HG03432 (cell line): Measurements from ENCODE around the gene PLEKHA6.

ENCODE experiments used
- ATAC-seq: cut with Tn5 transposase; IDR thresholded peaks from one replicate; pipeline ENCODE4 v1.9.1; 2021; ENCODE audit warnings: mild to moderate bottlenecking, moderate library complexity; ENCODE audit not compliant: unreplicated experiment

Gene PLEKHA6

DNA sequence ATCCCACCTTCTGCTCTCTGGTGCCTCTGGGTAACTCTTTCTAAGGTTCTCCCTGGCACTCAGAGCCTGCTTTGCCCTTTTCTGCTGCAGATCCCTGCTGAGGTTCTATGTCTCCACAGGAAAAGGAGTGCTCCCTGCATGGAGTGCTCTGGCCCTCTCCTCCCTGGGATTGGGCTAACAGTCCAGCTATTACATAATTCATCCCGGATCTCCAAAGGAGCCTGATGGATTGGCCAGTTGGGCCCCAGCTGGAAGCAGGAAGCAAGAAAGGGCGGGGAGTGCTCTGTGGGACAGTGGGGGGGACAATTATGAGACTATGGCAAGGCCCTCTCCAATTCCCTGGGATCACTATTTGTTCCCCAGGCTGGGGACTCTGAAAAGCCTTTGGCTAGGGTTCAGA is 94.1 kb downstream of the PLEKHA6 start:
- ATAC-seq: no peak

DNA sequence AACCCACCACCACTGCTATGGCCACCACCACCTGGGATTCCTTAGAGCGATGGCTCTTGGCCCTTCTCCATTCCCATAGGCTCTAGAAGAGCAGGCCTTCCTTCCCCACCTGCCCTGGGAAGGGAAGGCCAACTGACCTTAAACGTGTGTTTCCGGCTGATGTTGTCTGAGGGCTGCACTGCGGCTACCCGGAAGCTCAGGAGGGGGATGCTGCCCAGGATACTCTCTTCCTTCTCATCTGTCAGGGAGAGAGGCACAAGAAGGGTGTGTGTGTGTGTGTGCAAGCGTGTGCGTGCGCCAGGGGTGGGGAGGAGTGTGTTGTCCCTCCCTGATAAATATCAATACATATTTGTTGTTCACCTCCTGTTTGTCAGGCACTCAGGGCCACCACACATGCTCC is 94.9 kb downstream of the PLEKHA6 start:
- ATAC-seq: no peak

DNA sequence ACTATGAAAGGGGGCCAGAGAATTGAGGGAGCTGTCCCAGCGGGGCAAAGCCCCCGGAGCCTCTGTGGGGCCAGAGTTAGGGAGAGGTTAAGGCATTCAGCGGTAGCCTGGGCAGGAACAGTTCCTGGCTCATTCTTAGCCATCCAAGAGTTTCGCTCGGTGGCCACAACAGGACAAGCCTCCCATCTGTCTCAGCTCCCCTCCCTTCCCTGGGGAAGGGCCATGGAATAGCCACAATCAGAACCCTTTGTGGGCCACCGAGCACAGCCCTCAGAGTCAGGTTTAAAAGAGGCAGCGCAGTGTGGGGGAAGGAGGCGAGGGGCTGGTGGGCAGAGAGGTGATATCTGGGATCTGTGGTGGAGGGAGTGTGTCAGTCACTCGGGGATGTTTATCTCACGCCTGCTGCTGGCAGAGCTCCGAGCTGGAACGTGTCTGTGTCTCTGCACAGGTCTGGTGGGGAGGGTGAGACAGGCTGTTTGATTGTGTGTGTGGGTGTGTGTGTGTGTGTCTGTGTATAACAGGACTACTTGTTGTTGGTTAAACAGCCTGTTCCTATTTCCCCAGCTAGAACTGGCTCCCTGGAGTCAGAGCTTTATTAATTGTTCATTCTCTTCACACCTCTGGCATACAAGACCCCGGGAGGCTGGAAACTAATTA is 96.3 kb downstream of the PLEKHA6 start:
- no peak for ATAC-seq

DNA sequence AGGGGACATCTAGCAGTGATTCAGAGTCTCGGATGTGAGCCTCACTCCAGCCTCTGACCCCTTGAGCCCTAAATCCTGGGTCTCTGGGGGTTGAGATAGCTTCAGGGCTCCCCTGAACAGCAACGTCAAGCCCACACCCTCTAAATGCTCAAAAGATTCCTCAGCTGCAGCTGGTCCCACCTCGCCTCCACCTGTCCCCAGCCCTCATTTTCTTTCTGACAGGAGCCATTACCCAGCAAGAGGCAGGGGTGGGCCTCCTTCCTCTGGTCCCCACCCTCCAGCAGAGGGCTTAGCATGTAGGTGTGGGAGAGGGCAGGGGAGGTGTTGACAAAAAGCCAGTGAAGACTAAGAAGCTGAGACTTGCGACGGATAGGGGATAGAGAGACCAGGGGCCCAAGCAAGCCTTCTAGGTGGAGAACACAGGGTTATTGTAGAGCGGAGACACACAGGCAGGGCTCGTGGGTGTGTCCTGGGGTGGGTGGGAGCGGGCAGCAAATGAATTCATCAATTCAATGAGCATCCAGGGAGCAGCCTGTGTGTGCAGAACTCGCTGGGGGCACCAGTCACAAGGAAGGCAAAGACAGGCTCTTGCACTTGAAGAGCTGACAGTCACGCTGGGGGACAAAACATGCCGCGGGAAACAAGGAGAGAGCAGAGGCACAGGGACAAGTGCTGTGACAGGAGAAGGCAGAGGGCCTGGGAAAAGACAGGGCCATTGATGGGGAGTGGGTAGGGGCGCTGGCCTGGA is 97.0 kb downstream of the PLEKHA6 start:
- no peak for ATAC-seq

DNA sequence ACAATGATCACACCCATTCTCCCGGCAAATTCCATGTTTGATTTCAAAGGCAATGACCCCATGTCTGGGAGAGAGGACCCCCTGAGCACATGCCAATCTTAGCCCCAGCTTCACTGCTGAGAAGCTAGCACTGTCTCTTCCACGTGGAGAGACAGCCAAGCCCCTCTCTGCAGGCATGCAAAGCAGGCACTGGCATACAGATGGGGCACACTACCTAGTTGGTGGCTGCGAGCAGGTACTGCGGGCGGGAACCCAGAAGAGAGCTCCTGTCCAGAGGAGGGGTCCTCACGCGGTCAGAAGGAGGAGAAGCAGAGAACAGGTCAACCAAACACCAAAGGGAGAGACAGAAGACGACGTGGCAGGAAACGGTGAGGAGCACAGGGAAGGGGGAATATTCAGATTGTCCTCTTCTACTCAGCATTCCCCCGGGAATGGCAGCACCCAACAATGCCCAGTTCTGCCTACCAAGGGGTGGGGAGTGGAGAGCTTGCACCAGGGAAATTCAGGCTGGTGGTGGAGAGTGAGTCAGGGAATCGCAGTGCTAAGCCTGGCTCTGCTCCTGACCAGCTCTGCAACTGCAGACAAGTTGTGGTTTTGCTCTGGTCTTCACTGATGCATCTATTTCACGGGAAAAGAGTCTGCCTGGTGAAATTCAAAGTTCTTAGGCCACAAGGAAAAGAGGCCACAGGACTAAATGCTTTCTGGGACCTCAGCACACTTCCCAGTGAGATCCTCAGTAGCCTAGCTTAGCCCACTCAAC is 97.8 kb downstream of the PLEKHA6 start:
- no peak for ATAC-seq

DNA sequence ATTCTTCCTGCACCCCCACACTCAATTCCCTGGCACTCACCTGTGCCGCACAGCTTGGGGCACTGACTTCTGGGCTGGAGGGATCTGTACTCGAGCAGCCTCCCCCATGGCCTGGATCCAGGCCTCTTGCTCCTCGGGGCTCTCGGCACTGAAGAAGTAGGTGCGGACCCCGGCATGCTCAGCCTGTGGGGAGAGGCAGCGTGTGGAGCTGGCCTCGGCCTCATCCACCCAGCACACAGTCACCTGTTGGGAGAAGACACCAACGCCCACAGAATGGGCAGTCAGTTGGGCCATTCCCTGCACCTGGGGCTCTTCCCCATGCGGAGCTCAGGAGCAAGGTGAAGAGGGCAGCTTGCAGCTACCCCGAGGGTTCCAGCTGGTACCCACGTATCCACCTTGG is 98.5 kb downstream of the PLEKHA6 start:
- no peak for ATAC-seq

DNA sequence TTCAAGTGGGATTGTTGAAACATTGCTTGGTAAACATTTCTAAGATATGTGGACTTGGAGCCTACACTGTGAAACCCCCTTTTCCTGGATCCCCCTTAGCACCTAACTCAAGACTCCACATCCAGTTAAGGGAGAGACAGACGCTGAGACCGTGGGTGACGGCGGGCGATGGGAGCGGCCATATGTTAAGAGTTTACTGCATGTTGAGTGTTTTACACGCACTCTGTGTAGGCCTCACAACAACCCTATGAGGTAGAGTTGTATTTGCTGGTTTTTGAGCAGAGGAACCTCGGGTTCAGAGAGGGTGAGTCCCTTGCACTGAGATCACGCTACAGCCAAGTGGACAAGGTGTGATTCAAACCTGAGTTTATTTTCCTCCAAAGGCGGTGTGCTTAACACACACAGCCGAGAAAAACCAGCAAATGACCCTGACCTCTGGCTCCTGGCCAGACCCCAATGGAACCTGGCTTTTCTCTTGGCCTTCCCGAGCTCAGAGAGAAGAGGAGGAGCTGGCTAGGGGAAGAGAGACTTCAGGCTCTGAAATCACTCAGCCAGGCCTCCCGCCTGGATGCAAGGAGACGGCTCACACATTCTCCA is 99.0 kb downstream of the PLEKHA6 start:
- ATAC-seq: no peak

DNA sequence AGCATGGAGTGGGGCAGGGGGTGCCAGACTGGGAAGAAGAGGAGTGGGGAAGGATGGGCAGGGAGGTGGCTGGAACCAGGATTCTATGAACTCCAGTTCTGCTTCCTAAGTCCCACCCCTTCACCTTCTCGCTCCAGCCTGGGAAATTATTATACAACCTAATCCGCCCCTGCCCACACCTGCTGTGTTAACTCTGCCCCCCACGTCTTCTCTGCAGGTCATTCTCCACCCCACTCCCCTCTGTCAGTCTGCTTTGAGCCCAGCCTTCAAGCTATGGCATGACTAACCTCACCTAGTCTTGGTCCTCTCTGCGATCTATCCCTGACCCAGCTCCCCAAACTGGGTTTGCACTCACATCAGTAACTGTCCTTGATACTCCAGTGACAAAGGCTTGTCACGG is 99.9 kb downstream of the PLEKHA6 start:
- no peak for ATAC-seq

DNA sequence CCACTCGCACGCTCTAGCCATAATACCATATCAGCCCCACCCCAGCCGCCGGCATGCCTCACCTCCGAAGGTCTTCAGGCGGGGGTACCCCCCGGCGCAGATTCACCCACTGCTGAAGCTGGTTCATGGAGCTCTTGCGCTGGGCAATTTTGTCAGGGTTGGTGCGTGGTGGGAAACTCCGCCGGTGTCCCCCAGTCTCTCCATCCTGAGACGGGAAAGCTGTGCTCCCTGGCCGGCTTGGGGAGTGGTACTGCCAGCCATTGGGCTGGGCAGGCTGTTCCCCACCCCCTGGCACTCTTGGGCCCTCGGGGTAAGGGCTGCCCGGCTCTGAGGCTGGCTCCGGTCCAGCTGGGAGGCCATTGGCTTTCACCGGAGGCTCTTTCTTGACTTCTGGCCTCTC is 100.5 kb downstream of the PLEKHA6 start:
- ATAC-seq: no peak

DNA sequence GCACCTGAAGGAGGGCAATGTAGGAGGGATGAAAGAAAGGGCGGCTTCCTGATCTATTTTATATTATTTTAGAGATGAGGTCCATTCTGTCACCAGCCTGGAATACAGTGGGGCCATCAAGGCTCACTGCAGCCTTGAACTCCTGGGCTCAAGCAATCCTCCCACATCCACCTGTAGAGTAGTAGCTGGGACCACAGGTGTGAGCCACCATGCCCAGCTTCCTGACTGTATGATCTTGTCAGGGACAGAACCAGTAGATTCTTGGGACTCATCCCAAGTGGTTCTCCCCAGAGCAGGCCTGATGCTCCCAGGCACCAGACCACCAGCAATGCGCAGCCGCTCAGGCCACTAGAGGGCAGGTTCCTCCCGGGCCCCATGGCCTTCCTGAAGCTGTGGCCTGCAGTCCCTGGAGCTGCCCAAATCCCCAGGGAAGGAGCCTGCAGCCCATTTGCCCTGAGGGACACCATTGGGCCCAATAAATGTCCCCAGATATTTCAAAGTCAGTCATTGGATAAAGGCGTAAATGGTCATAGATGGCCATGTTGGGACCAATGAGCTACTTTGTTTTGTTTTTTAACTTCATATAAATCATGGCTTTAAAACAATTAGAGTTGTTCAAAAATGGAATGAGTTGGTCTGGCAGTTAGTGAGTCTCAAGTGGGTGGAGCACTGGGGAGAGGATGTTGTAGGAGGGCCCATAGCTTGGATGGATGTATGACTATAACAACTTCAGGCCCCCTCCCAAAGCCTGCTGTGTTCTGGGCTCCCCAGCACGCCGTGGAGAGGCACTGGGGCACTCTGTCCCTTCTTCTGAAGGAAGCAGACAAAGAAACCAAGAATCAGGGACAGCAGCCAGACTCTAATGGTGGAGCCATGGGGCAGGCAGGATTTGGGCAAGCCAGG is 101.3 kb downstream of the PLEKHA6 start:
- ATAC-seq: no peak

DNA sequence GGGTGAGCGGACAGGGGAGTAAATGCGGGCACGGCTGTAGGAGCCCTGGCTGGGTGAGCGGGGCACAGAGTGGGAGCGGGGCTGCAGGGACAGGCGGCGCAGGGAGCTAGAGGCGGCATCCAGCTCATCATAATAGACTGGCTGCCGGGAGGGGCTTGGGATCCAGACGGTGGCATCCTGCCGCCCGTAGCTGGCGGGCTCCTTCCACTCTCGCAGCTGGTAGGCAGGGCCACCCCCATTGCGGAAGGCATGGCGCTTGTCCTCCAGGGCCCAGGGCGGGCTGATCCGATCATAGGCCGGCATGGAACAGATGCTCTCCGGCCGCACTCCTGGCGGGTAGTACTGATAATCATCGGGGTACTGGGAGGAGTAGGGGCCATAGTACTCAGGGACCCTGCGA is 102.3 kb downstream of the PLEKHA6 start:
- ATAC-seq: no peak

DNA sequence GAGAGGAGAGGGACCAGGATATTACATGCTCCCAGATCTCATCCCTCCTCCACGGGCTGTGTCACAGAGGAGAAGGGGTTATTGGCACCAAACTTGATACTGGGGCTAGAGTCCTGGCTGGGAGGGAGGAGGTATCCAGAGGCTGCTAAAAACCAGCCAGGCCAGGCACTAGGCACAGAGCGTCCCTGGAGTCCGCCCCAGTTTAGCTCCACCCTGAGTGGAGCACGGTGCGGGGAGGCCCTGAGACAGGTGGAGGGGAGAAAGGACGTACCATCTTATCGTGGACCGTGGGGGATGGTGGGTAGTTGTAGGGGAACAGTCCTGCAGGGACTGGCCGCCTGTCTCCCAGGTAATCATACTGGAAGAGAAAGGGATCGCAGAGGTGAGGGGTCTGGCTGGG is 103.2 kb downstream of the PLEKHA6 start:
- ATAC-seq: no peak

DNA sequence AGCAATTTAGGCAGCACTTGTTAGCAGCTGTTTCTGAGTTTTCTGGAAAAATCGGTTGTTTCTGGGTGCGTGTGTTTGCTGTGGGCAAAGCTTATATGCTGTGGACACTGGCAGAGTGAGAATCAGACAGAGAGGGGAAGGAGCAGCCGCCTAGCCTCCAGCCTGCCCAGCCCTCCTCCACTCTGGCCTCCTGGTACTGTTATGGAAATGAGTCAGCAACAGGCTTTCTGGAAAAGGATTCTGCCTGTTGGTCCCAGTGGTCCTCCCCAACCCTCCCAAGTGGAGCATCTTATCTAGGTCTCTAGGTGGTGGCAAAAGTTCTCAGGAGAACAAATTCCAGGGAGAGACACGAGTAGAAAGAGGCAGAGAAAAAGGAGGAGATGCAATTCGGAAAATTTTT is 103.8 kb downstream of the PLEKHA6 start:
- no peak for ATAC-seq

DNA sequence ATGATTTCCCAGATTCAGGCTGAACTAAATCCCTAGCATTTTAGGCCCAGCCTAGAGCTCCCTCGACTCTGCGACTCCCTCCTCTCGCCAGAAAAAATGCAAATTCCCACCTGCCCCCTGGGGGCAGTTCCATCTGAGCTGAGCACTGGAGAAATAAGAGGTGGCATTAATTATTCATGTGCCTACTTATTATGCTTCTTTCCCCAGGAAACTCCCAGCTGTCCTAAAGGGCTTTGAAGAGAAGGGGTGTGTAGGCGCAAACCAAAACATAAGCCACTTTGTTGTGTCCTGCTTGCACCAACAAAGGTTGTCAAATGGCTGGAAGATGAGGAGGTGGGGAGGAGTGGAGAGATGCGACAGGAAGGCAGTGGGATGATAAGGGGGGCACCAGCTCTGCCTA is 104.5 kb downstream of the PLEKHA6 start:
- no peak for ATAC-seq

DNA sequence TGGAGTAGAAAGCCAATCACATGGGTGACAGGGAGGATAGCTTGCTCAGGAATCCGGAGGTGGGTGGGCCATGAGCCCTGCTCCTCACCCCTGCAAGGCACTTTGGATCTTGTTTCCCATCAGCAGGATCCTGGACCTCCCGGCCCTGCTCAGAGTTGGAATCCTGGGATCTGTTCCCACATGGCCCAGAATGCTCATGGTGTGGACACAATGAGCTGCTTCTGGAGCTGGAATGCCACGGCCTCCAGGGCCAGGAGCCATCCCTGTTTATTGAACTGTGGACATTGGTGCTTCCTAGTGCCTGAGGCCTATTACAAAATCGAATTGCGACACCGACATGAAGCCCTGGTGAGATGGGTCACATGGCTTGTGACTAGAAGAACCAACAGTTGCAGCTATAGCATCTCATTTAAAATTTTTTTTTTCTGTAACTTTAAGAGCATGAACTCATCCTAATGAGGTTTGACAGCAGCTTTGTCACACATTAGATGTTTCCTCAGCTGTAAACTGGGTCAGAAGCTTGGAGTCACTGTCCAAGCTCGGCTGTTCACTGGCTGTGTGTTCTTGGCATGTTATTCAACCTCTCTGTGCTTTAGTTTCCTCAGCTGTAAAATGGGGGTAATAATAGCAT is 105.6 kb downstream of the PLEKHA6 start:
- ATAC-seq: no peak

DNA sequence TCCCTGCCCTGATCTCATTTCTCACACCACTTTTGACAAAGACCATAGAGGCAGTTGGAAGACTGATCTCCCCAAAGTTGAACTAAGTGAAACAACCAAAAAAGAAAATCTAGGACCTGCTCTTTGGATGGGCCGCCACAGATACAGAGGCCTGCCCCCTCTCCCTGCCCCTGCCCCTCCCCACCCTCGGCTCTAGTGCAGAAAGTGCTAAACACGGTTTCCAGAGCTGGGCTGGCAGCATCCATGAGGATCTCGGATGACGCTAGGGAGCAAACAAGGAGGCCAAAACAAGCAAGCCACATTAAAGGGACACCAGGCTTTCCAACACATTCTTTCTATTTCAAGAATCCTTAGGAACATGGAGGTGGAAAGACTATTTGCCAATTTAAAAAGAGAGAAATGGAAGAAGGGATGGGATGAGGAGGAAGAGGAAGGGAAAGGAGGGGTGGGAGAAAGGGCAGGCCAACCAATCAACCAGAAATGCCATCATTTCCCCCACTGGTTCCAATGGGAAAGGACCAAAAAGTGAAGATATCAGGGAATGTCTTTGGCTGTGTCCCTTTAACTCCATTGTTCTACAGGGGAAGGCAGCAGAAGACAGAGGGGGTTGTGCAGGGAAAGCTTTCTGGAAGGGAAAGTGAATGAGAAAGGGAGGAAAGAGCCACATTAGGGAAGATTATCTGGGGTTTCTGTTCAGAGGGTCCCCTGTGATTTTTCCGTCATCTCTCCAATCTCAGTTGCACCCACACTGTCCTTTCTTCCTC is 107.6 kb downstream of the PLEKHA6 start:
- ATAC-seq: no peak

DNA sequence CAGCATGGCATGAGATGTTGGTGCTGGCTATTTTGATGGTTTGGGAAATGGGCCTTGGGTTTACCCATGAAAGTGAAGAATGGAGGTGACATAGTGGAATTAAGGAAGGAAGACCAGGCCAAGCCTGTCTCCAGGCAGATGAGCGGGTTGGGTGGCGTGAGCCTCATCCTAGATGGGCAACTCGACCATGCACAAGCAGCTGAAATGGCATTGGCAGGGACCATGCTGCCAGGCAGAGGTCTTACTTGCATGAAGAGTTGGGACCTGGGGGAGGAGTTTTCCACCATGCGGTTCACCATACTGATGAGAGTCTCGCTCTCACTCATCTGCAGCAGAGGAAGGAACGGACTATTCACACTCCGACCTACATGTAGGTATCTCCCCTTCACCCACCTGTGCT is 108.4 kb downstream of the PLEKHA6 start:
- ATAC-seq: no peak

DNA sequence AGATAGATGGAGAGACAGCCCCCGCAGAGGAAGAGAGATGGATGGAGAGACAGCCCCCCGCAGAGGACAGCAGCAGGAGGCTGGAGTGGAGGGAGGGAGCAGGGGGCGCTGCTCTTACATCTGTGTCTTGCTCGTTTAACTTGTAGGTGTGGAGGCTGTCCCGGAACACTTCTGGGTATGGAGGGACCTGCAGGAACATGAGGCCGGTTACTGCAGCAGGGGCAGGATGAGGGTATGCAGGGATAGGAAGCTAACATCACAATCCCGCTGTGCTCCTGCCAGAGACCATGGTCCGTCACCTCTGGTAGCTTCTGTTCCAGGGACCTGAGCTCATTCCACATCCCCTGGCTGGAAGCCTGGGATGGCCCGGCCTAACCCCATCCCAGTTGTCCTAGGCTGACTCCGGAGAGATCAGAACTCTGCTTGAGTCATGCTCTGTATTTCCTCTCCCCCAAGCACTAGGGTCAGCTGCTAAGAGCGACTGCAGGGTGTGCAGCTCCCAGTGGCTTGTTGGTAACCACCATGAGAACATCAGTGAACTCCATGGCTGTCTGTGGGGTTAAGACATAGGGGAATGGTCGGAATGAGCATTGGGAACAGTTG is 109.2 kb downstream of the PLEKHA6 start:
- ATAC-seq: no peak
